HG03460 (cell line): ENCODE data around the gene TULP1.
"Not testable (repeated sequence)": the region's sequence is repeated elsewhere in the genome, so short reads cannot be mapped to it uniquely, and the experiment has no call there.

Experiments used
- ATAC-seq: cut with Tn5 transposase; IDR thresholded peaks from one replicate; pipeline ENCODE4 v1.9.1; 2021; ENCODE audit not compliant: unreplicated experiment

The TULP1 gene

GRCh38 chr6:35522151-35522550, 9.5 kb upstream of the TULP1 start:
- no peak for ATAC-seq

GRCh38 chr6:35521235-35521634, 8.5 kb upstream of the TULP1 start:
- ATAC-seq: no peak

GRCh38 chr6:35519313-35520015, 6.8 kb upstream of the TULP1 start:
- ATAC-seq: no peak

GRCh38 chr6:35518566-35519312, 6.0 kb upstream of the TULP1 start:
- no peak for ATAC-seq

- ATAC-seq: not testable (repeated sequence)
These were observed 5.3 kb upstream of the TULP1 start for GRCh38 chr6:35517978-35518377.

- ATAC-seq: no peak
These were observed 4.0 kb upstream of the TULP1 start for GRCh38 chr6:35516712-35517111.

- ATAC-seq: not testable (repeated sequence)
These were observed 3.2 kb upstream of the TULP1 start for GRCh38 chr6:35515939-35516338.

GRCh38 chr6:35514587-35514986, 1.9 kb upstream of the TULP1 start:
- no peak for ATAC-seq

- no peak for ATAC-seq
These were observed 690 bp downstream of the TULP1 start for GRCh38 chr6:35512006-35512405.

GRCh38 chr6:35511562-35511941, 1.1 kb downstream of the TULP1 start:
- ATAC-seq: no peak

GRCh38 chr6:35510916-35511561, 1.7 kb downstream of the TULP1 start:
- ATAC-seq: no peak

GRCh38 chr6:35508542-35508941, 4.2 kb downstream of the TULP1 start:
- ATAC-seq: no peak

- no peak for ATAC-seq
These were observed 4.7 kb downstream of the TULP1 start for GRCh38 chr6:35508027-35508426.

- no peak for ATAC-seq
These were observed 5.5 kb downstream of the TULP1 start for GRCh38 chr6:35507221-35507620.

- ATAC-seq: no peak
These were observed 6.2 kb downstream of the TULP1 start for GRCh38 chr6:35506536-35506935.

- no peak for ATAC-seq
These were observed 6.7 kb downstream of the TULP1 start for GRCh38 chr6:35505999-35506412.

GRCh38 chr6:35503534-35503933, 9.2 kb downstream of the TULP1 start:
- ATAC-seq: no peak

- ATAC-seq: no peak
These were observed 10.9 kb downstream of the TULP1 start for GRCh38 chr6:35501784-35502183.

GRCh38 chr6:35500782-35501181, 11.9 kb downstream of the TULP1 start:
- no peak for ATAC-seq

- ATAC-seq: no peak
These were observed 13.3 kb downstream of the TULP1 start for GRCh38 chr6:35499372-35499771.

- ATAC-seq: no peak
These were observed 14.2 kb downstream of the TULP1 start for GRCh38 chr6:35498422-35499067.
